GM19240 (cell line): ENCODE measurements around the gene PROX1.

Experiments used
- DNase-seq: peaks from one replicate; pipeline ENCODE4 v3.0.0; 2011; ENCODE audit warnings: low spot score; ENCODE audit not compliant: insufficient read length

PROX1 gene

DNA sequence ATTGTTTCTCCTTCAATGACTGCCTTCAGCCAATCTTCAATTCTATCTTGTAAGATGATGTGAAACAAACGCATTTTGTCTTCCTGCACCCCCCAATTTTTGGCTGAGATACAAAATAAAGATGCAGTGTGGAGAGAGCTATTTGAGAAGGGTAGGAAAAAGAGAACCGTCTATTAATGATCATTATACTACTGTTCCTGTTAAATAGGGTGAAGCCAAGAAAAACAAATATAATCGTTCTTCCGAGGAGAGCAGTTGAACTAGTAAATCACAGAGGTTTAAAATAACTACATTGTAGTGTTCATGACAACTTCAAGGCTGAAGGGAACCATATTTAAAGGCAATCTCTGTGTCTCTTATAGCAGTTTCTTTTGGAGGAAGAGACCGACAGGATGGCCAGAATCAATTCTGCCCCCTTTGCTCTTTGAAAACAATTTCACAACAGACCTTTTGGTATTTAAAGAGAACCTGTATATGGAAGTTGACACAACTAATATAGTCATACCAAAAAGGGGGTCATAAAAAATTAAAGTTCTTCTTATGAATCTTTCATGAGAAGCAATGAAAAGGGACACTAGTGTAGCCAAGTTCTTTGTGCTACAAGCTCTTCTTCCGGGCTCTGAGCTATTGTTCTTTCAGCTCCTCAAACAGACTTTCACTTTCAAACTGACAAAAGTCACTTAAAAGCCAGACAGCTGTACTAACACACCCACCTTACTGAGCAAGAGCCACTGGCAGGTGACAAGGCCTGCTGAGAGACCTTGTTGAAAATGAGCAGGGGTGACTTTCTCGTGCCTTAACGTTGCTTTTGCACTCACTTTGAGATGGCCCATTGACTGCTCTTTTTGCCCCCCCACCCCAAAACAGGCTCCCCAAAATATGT lies 30.9 kb downstream of the PROX1 start:
- DNase-seq = no peak

GRCh38 chr1:214019499-214019898 lies 31.7 kb downstream of the PROX1 start:
- no peak for DNase-seq

- no peak for DNase-seq
Observed at GRCh38 chr1:214021321-214021720, 33.5 kb downstream of the PROX1 start.

- no peak for DNase-seq
Observed at GRCh38 chr1:214022229-214022791, 34.5 kb downstream of the PROX1 start.

- no peak for DNase-seq
Observed at GRCh38 chr1:214022810-214023425, 35.1 kb downstream of the PROX1 start.

GRCh38 chr1:214026985-214027384 lies 39.2 kb downstream of the PROX1 start:
- no peak for DNase-seq

GRCh38 chr1:214027498-214027897 lies 39.7 kb downstream of the PROX1 start:
- no peak for DNase-seq

GRCh38 chr1:214028095-214028494 lies 40.3 kb downstream of the PROX1 start:
- no peak for DNase-seq

DNA sequence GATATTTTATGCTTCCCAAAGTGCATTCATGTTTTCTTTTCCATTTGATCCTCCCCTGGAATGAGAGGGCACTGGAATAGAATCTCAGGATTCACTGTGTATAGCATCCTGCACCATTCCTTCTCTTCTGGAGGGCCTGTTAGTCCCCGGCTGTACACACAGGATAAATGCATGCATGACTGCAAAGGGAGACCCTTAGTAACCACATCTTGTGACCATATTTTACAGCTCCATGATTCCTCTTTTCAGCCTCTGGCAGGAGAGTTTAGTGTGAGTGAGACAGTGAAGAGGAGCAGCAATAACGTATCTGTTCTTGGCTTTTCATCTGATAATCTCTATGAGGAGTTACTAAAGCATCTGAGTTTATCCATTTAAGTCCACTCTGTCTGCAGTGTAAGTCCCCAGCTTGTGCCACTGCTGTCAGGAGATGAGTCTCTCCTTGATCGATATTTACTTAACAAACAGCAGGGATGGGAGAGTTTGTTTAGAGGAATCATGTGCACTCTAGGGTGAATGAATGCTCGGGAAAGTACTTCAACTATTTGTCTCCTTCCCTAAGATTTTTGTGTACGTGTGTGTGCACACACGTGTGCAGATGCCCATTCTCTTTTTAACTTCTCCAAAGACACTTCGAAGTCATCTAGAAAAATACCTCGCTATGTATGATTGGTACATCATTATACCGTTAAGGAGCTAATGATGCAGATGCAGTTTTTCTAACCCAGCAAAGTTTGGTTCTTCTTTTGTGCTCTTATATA lies 41.1 kb downstream of the PROX1 start:
- DNase-seq = no peak

DNA sequence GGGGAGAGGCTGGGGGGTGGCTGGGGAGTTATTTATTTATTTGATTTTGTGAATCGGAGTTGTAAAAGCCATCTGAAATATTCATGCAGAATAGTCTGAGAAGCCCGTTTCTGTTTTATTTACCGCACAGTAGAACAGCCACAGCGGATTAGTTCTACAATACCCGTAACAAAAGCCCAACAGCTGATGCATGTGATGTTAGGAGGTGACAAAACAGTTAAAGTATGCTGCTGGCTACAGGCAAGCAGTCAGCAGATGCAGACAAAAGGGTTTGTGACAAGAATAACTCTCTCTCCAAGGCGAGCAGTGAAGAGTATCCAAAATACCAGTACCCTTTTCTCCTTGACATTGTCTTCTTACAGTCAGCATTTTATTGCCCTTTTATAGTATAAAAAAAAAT lies 42.0 kb downstream of the PROX1 start:
- DNase-seq = no peak

DNA sequence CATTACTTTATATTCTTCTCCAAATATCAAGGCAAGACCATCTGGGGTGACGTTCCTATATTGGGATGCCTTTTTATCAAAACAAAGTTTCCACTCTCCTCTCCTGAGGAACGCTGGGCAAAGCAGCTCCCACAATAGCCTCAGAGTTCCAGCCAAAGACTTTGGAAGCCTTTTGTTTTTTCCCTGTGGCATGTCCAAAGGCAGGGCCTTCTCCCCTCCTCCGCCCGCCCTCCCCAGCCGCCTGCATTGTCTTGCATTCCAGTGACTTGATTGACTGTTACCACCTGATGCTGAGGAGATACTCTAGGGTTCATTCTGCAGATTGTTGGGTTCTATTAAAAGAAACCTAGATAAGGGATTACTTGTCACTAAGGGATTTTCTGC lies 43.5 kb downstream of the PROX1 start:
- no peak for DNase-seq

- DNase-seq = no peak
Observed at GRCh38 chr1:214037468-214037867, 49.7 kb downstream of the PROX1 start.

GRCh38 chr1:214039394-214040018 lies 51.7 kb downstream of the PROX1 start:
- DNase-seq = no peak

DNA sequence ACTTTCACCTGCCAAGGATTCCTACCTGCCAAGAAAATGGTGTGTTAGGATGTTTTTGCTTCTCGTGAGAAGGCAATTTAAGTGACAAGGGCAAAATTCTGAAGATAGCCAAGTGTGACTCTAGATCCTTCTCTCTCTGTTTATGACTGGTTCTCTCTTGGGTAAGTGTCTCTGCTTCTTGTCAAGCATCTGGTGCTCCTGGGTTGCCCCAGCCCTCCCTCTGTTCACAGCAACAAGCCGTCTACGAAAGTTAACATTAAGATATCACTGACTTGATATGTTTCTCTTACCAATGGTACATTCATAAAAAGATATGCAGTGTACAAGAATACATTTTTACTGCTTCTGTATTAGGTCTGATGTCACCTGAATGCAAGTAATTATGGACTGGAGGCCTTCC lies 55.4 kb downstream of the PROX1 start:
- DNase-seq = no peak

DNA sequence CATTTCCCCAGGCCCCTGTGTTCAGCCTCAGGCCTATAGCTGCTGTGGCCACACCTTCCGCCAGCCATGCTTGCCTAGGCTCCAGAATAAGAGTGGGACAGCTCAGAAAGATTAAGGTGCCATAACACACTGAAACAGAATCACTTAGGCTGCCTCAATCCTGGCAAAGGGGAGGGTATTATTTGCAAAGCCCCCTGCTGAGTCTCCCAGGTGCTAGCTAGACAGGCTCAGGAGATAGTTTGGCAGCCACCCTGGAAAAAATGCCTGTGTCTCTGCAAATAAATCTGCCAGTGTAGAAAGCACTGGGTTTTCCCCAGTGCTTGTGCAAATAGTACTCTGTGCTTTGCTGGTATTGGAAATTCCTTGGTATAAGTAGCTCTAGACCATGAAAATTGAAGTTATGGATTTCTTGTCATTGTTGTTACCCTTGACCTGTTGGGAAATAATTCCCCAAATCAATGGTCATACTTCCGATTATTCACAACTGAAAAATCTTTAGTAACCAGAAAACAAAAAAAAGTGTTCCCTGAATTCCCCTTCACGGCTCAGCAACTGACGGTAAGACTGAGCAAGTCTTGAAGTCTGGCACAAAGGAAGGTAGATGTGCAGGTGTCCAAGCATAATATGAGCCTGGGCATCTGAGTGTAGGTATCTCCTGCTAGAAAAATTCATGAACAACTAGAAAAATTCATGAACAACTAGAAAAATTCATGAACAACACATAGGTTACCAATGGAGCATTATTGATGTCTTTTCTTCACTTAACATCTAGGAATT lies 56.9 kb downstream of the PROX1 start:
- no peak for DNase-seq

- no peak for DNase-seq
Observed at GRCh38 chr1:214050513-214051401, 63.0 kb downstream of the PROX1 start.

DNA sequence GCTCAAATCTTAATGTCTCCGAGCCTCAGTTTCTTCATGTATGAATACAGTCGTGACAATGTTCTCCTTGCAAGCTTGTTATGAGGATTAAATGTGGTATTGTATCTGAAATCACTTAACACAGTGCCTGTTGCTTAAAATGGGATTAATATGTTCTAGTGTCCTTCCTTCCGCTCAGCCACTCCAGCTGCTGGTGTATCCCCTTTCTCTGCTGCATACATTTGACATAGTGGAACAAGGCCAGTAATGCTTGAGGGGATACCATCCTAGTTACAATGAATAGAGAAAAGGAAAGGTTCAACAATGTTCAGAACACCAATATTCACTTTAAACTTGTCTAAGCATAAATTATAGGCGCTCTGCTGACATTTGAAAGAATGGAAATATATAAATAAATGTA lies 64.0 kb downstream of the PROX1 start:
- DNase-seq = no peak

- no peak for DNase-seq
Observed at GRCh38 chr1:214058076-214058475, 70.3 kb downstream of the PROX1 start.

DNA sequence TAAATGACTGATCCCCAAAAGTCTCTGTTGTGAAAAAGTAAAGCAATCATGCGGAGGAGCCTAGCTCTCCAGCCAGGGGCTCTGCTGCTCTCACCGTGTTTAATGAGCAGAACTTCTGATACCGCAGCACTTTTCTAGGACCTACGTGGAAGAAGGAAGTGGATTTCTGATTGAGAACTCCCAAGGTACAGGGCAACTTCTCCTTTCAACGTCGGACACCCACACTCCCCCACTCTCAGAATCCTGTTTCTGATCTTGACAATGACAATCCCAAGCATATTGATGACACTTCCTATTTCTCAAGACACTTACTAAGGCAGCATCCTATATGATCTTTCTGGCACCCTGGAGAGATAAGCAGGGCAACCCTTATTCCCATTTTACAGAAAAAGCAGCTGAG lies 78.4 kb downstream of the PROX1 start:
- no peak for DNase-seq

GRCh38 chr1:214066936-214067335 lies 79.2 kb downstream of the PROX1 start:
- no peak for DNase-seq
